Measurements from ENCODE around the gene DMXL2.

DNA sequence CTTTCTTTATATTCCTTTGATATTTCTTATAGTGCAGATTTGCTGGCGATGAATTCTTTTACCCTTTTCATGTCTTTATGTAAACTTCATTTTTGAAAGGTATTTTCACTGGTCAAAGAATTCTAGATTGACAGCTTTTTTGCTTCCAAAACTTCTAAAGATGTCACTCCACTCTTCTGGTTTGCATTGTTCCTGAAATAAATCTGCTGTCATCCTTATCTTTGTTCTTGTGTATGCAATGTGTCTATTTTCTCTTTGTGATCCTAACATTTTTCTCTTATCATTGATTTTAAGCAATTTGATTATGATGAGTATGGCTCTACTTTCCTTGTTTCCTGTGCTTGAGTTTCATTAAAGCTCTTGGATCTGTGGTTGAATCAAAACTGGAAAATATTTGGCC is 177.8 kb downstream of the DMXL2 start:
- TF ChIP-seq, protein P1, sequence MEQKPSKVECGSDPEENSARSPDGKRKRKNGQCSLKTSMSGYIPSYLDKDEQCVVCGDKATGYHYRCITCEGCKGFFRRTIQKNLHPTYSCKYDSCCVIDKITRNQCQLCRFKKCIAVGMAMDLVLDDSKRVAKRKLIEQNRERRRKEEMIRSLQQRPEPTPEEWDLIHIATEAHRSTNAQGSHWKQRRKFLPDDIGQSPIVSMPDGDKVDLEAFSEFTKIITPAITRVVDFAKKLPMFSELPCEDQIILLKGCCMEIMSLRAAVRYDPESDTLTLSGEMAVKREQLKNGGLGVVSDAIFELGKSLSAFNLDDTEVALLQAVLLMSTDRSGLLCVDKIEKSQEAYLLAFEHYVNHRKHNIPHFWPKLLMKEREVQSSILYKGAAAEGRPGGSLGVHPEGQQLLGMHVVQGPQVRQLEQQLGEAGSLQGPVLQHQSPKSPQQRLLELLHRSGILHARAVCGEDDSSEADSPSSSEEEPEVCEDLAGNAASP (IDR thresholded peaks at IDR 0.05) = no peak
- no peak for TF ChIP-seq BCL6 (CRISPR knock-in tag; IDR thresholded peaks at IDR 0.05)
- TF ChIP-seq, protein P2, sequence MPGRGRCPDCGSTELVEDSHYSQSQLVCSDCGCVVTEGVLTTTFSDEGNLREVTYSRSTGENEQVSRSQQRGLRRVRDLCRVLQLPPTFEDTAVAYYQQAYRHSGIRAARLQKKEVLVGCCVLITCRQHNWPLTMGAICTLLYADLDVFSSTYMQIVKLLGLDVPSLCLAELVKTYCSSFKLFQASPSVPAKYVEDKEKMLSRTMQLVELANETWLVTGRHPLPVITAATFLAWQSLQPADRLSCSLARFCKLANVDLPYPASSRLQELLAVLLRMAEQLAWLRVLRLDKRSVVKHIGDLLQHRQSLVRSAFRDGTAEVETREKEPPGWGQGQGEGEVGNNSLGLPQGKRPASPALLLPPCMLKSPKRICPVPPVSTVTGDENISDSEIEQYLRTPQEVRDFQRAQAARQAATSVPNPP (IDR thresholded peaks at IDR 0.05; ENCODE audit: borderline replicate concordance, insufficient read depth, insufficient read length) = no peak
- TF ChIP-seq SLC30A9 (CRISPR knock-in tag; IDR thresholded peaks at IDR 0.05) = no peak
- TF ChIP-seq TGIF2 (CRISPR knock-in tag; IDR thresholded peaks at IDR 0.05) = no peak
- peak; percentile 4 for TF ChIP-seq MEIS2 (IDR thresholded peaks at IDR 0.05; ENCODE audit: partially characterized antibody)
- TF ChIP-seq, protein P3, sequence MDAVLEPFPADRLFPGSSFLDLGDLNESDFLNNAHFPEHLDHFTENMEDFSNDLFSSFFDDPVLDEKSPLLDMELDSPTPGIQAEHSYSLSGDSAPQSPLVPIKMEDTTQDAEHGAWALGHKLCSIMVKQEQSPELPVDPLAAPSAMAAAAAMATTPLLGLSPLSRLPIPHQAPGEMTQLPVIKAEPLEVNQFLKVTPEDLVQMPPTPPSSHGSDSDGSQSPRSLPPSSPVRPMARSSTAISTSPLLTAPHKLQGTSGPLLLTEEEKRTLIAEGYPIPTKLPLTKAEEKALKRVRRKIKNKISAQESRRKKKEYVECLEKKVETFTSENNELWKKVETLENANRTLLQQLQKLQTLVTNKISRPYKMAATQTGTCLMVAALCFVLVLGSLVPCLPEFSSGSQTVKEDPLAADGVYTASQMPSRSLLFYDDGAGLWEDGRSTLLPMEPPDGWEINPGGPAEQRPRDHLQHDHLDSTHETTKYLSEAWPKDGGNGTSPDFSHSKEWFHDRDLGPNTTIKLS (IDR thresholded peaks at IDR 0.05; ENCODE audit: borderline replicate concordance, low read depth) = no peak
- TF ChIP-seq TARDBP (IDR thresholded peaks at IDR 0.05) = no peak
- no peak for TF ChIP-seq SIX5 (IDR thresholded peaks at IDR 0.05; ENCODE audit: borderline replicate concordance in 1 of 2, insufficient read depth in 1 of 2, low read depth in 1 of 2, low read length in 2 of 2)
- TF ChIP-seq, protein P4, sequence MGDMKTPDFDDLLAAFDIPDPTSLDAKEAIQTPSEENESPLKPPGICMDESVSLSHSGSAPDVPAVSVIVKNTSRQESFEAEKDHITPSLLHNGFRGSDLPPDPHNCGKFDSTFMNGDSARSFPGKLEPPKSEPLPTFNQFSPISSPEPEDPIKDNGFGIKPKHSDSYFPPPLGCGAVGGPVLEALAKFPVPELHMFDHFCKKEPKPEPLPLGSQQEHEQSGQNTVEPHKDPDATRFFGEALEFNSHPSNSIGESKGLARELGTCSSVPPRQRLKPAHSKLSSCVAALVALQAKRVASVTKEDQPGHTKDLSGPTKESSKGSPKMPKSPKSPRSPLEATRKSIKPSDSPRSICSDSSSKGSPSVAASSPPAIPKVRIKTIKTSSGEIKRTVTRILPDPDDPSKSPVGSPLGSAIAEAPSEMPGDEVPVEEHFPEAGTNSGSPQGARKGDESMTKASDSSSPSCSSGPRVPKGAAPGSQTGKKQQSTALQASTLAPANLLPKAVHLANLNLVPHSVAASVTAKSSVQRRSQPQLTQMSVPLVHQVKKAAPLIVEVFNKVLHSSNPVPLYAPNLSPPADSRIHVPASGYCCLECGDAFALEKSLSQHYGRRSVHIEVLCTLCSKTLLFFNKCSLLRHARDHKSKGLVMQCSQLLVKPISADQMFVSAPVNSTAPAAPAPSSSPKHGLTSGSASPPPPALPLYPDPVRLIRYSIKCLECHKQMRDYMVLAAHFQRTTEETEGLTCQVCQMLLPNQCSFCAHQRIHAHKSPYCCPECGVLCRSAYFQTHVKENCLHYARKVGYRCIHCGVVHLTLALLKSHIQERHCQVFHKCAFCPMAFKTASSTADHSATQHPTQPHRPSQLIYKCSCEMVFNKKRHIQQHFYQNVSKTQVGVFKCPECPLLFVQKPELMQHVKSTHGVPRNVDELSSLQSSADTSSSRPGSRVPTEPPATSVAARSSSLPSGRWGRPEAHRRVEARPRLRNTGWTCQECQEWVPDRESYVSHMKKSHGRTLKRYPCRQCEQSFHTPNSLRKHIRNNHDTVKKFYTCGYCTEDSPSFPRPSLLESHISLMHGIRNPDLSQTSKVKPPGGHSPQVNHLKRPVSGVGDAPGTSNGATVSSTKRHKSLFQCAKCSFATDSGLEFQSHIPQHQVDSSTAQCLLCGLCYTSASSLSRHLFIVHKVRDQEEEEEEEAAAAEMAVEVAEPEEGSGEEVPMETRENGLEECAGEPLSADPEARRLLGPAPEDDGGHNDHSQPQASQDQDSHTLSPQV (IDR thresholded peaks at IDR 0.05) = no peak
- TF ChIP-seq NRF1 (conservative IDR thresholded peaks at IDR 0.05 in 1 of 2, IDR thresholded peaks at IDR 0.05 in 1 of 2) = no peak
- no peak for TF ChIP-seq POLR2A (conservative IDR thresholded peaks at IDR 0.05)
- no peak for TF ChIP-seq JUND (IDR thresholded peaks at IDR 0.05; ENCODE audit: borderline replicate concordance, low read depth, low read length)
- TF ChIP-seq JUND (tag; IDR thresholded peaks at IDR 0.05; ENCODE audit: borderline replicate concordance, low read depth, low read length) = no peak
- TF ChIP-seq HDAC3 (IDR thresholded peaks at IDR 0.05; ENCODE audit: borderline replicate concordance, partially characterized antibody) = no peak
